Activated naive CD4-positive, alpha-beta T cell (primary cell): ENCODE data around the gene CMTM8.
"Not testable (repeated sequence)": the region's sequence is repeated elsewhere in the genome, so short reads cannot be mapped to it uniquely, and the experiment has no call there.

ENCODE experiments used
- DNase-seq, 4 experiments: peaks; one replicate each; lab custom pipeline; 2025; lab: John Stamatoyannopoulos, UW

Gene CMTM8, protein sequence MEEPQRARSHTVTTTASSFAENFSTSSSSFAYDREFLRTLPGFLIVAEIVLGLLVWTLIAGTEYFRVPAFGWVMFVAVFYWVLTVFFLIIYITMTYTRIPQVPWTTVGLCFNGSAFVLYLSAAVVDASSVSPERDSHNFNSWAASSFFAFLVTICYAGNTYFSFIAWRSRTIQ

DNA sequence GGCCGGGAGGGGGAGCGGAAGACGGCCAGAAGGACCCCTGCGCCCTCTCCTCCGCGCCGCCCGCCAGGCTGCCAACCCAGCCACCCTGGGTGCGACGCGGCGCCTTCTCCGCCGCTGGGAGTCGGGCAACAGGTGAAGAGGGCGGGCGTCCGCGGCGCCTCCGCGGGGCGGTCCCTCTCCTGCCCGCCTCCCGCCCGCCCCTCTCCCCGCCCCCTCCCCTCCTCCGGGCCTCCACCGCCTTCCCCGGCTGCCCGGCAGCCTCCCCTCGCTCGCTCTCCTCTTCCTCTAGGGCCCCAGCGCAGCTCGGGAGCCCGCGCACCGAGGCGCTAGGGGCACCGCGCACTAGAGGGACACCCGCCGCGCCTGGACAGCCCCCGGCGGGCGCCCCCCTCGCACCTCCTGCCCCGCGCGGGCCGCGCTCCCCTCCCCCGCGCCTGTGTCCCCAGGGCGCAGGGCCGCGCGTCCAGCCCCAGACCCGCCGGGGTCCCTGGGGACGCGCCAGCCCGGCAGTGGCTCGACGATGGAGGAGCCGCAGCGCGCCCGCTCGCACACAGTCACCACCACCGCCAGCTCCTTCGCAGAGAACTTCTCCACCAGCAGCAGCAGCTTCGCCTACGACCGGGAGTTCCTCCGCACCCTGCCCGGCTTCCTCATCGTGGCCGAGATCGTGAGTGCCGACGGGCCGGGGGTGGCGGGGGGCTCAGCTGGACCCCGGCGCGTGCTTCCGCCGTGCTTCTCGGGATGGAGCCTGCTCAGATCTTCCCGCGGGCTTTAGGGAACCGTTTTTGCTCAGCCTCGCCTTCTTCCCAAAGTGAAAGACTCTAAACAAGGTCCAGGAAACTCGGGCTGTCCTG, at the start of gene CMTM8:
Gene CMTM8 (plus strand): TSS at position 228 of the 854 bp plus-strand sequence. CDS start 293 bp downstream, at position 521.
- DNase-seq, result peak; percentile 7 to 71 (median 30)

- DNase-seq, result no peak
Measured at GRCh38 chr3:32189693-32190092, 48.8 kb upstream of the CMTM8 start.

DNA sequence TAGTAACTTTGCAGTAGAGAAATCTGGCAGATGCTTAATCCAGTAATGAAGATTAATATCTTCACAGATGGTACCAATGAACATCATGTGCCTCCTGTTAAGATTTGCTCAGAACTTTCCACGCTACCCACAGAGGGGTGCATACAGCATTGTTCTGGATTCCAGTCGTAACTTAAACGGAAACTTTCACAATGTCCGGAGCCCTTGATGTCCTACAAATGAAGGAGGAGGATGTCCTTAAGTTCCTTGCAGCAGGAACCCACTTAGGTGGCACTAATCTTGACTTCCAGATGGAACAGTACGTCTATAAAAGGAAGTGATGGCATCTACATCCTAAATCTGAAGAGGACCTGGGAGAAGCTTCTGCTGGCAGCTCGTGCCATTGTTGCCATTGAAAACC, 47.9 kb upstream of the CMTM8 start:
- DNase-seq, result not testable (repeated sequence)

DNA sequence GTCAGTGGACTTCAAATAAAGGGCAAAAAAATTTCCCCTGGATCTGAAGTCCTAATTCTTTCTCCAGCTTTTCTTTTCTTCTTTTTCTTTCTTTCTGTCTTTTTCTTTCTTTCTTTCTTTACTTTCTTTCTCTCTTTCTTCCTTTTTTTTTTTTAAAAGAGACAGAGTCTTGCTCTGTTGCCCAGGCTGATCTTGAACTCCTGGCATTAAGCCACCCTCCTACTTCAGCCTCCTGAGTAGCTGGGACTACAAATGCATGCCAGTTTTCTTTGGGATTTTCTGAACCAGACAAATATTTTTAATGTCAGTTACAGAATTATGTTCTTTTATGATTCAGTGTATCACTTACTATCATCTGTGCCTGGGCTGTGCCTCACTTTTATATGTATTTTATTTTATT, 45.4 kb upstream of the CMTM8 start:
- DNase-seq, result no peak

- no peak for DNase-seq
Measured at GRCh38 chr3:32194653-32195052, 43.8 kb upstream of the CMTM8 start.

DNA sequence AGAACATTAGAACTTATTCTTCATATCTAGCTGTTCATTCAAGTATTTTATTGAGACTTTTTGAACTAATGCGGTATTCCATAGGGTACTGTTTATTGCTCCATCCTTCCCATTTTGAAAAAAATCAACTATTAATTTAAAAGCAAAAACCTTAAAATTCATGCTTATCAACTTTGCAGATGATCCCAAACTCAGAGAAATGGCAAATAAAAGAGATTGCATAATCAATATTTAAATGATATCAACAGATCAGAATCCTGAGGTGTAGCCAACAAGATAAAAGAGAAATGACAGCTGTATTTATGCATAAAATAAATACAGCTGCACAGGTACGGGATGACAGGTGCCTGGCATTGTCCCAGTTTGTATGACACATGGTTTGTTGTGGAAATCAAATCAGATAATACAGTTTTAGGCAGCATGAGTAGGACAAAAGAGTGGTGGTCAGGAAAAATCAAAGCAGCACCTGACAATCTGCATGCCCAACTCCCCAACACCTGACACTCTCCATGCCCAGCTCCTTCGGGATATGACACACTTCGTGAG, 42.4 kb upstream of the CMTM8 start:
- DNase-seq, result no peak

DNA sequence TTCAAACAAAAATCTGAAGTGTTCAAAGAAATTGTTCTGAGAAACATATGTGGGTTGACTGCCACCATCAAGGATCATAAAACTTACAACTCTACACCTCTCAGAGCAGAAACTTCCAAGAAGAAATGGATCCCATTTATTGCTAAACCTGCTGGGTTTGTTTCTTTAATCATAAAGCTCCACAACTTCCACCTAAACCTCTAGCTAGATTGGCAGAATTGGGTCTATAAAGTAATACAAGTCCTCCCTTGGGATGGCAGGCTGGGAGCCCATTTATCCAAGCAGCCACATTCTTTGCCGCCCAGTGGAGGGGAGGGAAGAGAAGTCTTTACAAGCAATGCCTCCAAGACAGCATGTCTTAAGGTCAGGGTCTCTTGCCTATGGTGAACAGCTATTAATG, 40.5 kb upstream of the CMTM8 start:
- no peak for DNase-seq

- no peak for DNase-seq
Measured at GRCh38 chr3:32198714-32199113, 39.8 kb upstream of the CMTM8 start.

DNA sequence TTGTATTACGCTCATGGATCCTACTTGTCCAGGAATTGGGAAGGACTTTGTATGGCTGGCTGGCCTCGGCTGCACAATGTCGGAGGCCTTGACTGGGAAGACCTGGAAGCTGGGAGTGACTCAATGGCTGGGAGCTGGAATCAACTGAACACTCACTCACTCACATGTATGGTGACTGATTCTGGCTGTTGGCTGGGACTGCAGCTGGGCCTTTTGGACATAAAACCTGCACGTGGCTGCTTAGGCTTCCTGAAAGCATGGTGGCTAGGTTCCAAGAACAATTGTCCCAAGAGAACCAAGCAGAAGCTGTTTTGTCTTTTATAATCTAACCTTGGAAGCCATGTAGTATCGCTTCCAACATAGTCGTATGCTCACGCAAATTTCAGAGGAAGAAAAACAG, 38.0 kb upstream of the CMTM8 start:
- DNase-seq, result no peak

GRCh38 chr3:32200992-32201758, 37.3 kb upstream of the CMTM8 start:
- no peak for DNase-seq

GRCh38 chr3:32202496-32202895, 36.0 kb upstream of the CMTM8 start:
- DNase-seq, result no peak

DNA sequence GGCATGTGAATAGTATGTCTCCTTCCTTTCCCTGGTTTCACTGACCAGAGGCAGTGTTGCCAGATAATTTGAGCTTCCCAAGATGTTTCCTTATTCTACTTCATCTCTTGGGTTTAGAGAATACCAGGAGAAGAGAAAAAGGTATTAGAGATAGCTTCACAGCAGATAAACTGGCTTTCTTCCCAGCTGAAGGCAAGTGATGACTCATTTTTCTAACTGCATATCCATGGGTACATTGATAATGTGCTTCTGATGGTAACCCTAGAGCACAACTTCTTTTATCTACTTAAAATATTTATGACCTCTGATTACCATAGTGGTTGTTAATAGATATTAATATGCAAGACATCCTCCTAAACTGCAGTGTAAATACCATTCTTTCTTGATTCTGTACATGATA, 34.6 kb upstream of the CMTM8 start:
- DNase-seq, result no peak

GRCh38 chr3:32208447-32208846, 30.0 kb upstream of the CMTM8 start:
- DNase-seq, result no peak

GRCh38 chr3:32215185-32215584, 23.3 kb upstream of the CMTM8 start:
- no peak for DNase-seq

DNA sequence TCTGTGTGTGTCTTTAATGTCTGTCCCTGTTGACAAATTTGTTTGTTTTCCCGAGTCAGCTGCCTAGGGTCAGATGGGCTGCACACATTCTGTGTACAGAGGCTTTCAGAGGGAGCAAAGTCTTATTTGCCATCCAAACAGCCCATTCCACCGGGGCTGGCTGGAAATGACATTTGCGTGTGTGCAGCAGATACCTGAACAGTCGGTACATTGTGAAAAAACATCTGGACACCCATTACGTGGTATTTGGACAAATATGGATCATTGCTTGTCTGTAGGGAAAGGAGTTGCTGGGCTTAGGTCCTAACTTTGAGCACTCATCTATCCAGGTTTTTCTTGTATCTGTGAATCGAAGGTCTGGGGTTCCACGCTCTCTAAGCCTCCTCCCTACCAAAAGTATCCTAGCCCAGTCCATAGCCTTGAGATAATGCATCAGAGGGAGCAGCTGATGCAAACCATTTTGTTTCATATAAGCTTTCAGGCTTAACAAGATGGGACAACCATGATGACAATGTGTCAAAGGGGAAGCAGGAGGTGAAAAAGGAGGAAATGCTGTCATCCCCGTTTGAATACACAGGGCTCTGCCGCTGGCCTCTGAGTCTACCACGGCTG, 22.2 kb upstream of the CMTM8 start:
- no peak for DNase-seq

DNA sequence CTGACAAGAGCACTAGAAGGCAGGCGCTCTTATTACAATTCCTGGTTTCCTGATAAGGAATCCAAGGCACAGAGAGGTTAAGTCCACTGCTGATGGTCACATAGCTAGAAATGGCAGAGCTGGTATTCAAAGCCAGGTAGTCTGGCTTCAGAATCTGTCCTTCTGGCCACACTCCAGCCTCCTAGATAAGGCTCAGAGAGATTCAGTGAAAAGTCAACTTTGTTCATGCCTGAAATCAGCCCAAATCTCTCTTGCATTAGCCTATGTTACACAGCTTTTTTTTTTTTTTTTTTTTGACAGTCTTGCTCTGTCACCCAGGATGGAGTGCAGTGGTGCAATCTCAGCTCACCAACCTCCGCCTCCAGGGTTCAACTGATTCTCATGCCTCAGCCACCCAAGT, 21.1 kb upstream of the CMTM8 start:
- no peak for DNase-seq

GRCh38 chr3:32219537-32219936, 18.9 kb upstream of the CMTM8 start:
- no peak for DNase-seq

GRCh38 chr3:32220006-32220405, 18.5 kb upstream of the CMTM8 start:
- no peak for DNase-seq

- DNase-seq, result no peak
Measured at GRCh38 chr3:32222950-32223349, 15.5 kb upstream of the CMTM8 start.

DNA sequence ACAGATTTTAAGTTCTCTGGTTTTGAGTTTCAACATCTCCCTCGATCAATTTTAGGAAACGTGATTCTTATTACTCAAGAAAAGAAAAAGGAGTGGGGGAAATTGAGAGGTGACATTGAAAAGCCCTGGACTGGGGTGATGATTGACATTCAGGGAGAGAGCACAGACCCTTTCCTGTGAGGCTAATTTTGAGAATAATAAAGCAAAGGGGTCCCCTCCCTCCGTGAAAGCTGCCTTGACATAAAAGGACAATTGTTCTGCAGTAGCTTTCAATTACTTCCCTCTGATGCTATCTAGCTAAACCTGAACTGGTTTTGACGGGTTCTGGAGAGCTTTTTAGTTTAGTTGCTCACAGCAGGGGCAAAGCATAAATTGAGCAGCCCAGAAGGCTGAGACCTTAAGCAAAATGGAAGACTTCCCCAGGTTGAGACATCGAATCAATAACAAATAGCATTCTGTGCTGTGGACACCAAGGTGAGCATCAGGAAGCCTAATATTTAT, 14.4 kb upstream of the CMTM8 start:
- DNase-seq, result no peak

GRCh38 chr3:32226875-32227500, 11.5 kb upstream of the CMTM8 start:
- no peak for DNase-seq
